Thoracic aorta (tissue), 2 donors: ENCODE measurements around the gene MMP24. TPM values are rescaled to one million over a fixed set of nuclear protein-coding genes. Genes with fewer than 3 reads are reported as not detected.
"Not testable (repeated sequence)": the region's sequence is repeated elsewhere in the genome, so short reads cannot be mapped to it uniquely, and the experiment has no call there.

Experiments
- ATAC-seq: fragments of 150-250 bp; one replicate; pipeline ENCODE4 v1.8.0; 2017; ENCODE audit warnings: low read depth; ENCODE audit not compliant: insufficient number of reproducible peaks, low FRiP score
- DNase-seq: peaks from one replicate; pipeline ENCODE4 v3.0.0-alpha.2; 2020; ENCODE audit warnings: low spot score
- H3K27ac ChIP-seq, 2 donors: fragments of 200-600 bp; sonication (generic); 1 replicate in 1 of 2; 2 replicates in 1 of 2; pipeline ENCODE4 v1.5.1; 2016; ENCODE audit warnings: mild to moderate bottlenecking in 2 of 2, moderate library complexity in 2 of 2
- H3K27me3 ChIP-seq: fragments of 200-600 bp; sonication (generic); replicated peaks from 2 replicates; pipeline ENCODE4 v1.6.0; 2016; ENCODE audit warnings: mild to moderate bottlenecking; ENCODE audit not compliant: insufficient read depth
- H3K36me3 ChIP-seq: fragments of 200-600 bp; sonication (generic); one replicate; pipeline ENCODE4 v1.5.1; 2016
- H3K4me1 ChIP-seq, 2 donors: fragments of 200-600 bp; sonication (generic); 1 replicate in 1 of 2; 2 replicates in 1 of 2; pipeline versions ENCODE4 v1.5.1 to v1.6.0; 2016; ENCODE audit warnings: low read depth in 2 of 2, mild to moderate bottlenecking in 1 of 2; ENCODE audit not compliant: control insufficient read depth in 1 of 2
- H3K4me3 ChIP-seq: fragments of 200-600 bp; sonication (generic); 2 replicates; pipeline ENCODE4 v1.5.1; 2016; ENCODE audit warnings: mild to moderate bottlenecking
- H3K9me3 ChIP-seq: fragments of 200-600 bp; sonication (generic); 2 replicates; pipeline ENCODE4 v1.5.1; 2016
- total RNA-seq, 2 donors: library from RNA; depleted of rRNA; stranded (reverse); fragments of >200 nt; gene quantifications; one replicate each; pipeline versions ENCODE4 v1.1.0 to v1.2.3, GENCODE V29; 2016
- TF ChIP-seq, protein P1 (sequence below): fragments of 200-600 bp; sonication (generic); IDR thresholded peaks from one replicate; pipeline ENCODE4 v1.5.1; 2019; ENCODE audit warnings: antibody characterized with exemption

Gene MMP24
- total RNA-seq, 2 donors from 2014 or later: 0.27 to 0.71 TPM

DNA sequence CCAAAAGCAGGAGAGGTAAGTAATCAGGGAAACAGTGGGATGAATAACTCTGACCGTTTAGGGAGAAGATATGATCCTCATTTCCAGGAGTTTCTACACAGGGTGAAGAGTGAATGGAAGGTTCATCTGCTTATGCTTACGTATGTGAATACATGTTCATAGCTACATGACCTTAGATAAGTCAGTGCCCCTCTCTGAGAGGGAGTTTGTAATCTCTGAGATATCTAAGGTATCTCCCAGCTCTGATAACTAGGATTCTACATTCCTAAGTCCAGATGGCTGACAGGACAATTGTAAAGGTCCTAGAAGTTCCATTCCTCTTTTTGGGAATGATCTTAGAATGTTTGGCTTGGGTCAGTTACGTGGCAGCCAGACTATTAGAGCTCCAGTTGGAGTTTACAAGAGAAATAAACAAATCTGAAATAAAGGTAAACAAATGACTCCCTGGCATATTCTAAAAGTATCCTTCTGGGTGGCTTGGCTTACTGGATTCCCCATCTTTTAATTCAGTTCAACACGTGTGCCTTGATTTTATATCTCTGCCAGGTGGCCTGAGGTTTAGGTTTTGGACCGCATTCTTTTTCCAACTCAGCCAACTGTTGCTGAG is 38.8 kb upstream of the MMP24 start:
- no peaks in the 10 kb centered on the region for H3K9me3 ChIP-seq
- TF ChIP-seq, protein P1, sequence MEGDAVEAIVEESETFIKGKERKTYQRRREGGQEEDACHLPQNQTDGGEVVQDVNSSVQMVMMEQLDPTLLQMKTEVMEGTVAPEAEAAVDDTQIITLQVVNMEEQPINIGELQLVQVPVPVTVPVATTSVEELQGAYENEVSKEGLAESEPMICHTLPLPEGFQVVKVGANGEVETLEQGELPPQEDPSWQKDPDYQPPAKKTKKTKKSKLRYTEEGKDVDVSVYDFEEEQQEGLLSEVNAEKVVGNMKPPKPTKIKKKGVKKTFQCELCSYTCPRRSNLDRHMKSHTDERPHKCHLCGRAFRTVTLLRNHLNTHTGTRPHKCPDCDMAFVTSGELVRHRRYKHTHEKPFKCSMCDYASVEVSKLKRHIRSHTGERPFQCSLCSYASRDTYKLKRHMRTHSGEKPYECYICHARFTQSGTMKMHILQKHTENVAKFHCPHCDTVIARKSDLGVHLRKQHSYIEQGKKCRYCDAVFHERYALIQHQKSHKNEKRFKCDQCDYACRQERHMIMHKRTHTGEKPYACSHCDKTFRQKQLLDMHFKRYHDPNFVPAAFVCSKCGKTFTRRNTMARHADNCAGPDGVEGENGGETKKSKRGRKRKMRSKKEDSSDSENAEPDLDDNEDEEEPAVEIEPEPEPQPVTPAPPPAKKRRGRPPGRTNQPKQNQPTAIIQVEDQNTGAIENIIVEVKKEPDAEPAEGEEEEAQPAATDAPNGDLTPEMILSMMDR: no peak
- H3K36me3 ChIP-seq: no peaks in the 10 kb centered on the region
- ATAC-seq (no peak), DNase-seq (no peak)
- no peak overlapping the region for H3K4me3 ChIP-seq
- H3K4me1 ChIP-seq: no peaks in the 10 kb centered on the region
- no peak overlapping the region for H3K27ac ChIP-seq
- no peaks in the 10 kb centered on the region for H3K27me3 ChIP-seq

GRCh38 chr20:35189223-35189622 is 37.3 kb upstream of the MMP24 start:
- not testable (repeated sequence) for H3K9me3 ChIP-seq, H3K27me3 ChIP-seq, H3K4me3 ChIP-seq, H3K36me3 ChIP-seq, ATAC-seq, H3K4me1 ChIP-seq, DNase-seq, H3K27ac ChIP-seq

DNA sequence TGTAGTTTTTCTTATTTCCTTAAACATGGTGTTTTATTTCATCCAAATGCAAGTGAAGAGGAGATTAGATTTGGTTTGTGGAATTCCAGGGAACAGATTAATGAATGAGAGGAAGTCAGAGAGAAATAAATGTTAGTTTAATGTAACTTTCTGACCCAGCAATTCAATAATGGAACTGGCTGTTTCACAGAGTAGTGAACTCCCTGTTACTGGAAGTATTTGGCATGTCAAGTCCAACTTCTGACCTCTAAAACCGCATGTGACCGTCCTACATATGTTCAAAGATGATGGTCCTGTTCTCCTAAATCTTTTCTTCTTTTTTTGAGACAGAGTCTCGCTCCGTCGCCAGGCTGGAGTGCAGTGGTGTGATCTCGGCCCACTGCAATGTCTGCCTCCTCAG is 35.9 kb upstream of the MMP24 start:
- Histone ChIP-seq H3K27me3 (no peaks in the 10 kb centered on the region), H3K4me3 (no peak overlapping the region), H3K27ac (no peak overlapping the region), H3K36me3 (no peaks in the 10 kb centered on the region), H3K4me1 (no peaks in the 10 kb centered on the region), H3K9me3 (no peaks in the 10 kb centered on the region)
- no peak for ATAC-seq
- TF ChIP-seq, protein P1: no peak
- DNase-seq: no peak

- Histone ChIP-seq H3K4me1 (no peaks in the 10 kb centered on the region), H3K27ac (no peak overlapping the region)
- no peak for ATAC-seq
These were observed 34.9 kb upstream of the MMP24 start for GRCh38 chr20:35191419-35192117.

DNA sequence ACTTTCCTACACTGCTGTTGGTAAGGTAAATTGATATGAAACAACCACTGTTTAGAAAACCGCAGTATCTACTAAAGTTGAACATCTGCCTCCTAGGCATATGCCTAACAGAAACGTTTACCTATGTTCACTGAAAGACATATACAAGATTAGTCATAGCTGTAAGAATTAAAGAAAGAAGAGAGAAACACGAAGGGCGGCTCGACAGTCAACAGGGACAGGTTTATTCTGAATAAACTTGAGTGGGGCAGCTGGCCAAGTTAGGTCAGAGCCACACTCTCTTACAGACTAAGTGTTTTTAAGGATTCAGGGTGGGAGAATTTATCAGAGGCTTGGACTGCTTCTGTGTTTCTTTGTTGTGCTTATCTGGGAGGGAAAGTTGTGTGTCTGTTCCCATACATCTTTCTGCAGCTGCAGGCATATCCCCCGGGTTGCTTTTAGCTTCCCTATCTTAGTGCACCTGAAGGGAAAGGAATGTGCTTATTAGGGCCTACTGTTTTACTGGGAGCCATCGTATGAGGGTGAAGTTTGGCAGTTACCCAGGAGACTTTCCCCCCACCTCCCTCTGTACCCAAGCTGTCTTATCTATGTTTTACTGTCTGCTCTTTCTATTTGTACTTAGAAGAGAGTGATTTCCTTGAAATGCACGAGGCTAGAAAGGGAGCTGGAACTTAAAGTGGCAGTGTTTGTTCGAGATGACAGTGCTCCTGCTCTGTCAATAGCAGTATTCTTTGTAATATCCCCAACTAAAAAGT is 34.2 kb upstream of the MMP24 start:
- no peaks in the 10 kb centered on the region for H3K27me3 ChIP-seq
- ATAC-seq (no peak), DNase-seq (no peak)
- H3K27ac ChIP-seq: no peak overlapping the region
- TF ChIP-seq, protein P1: no peak
- H3K9me3 ChIP-seq: peaks cover 5% of the 10 kb centered on the region
- H3K4me1 ChIP-seq: no peaks in the 10 kb centered on the region
- H3K4me3 ChIP-seq: no peak overlapping the region
- H3K36me3 ChIP-seq: no peaks in the 10 kb centered on the region

More at GRCh38 chr20:35191419-35192117, 34.9 kb upstream of the MMP24 start:
- H3K36me3 ChIP-seq: no peaks in the 10 kb centered on the region
- no peak overlapping the region for H3K4me3 ChIP-seq
- no peaks in the 10 kb centered on the region for H3K9me3 ChIP-seq
- no peaks in the 10 kb centered on the region for H3K27me3 ChIP-seq
- TF ChIP-seq, protein P1: no peak
- DNase-seq: no peak

GRCh38 chr20:35193031-35193791 is 33.3 kb upstream of the MMP24 start:
- DNase-seq, H3K36me3 ChIP-seq, H3K4me1 ChIP-seq, H3K4me3 ChIP-seq, ATAC-seq, H3K9me3 ChIP-seq, H3K27me3 ChIP-seq, H3K27ac ChIP-seq: not testable (repeated sequence)
